ENCODE results near the gene RASGRP1. TPM values are rescaled to one million over a fixed set of nuclear protein-coding genes. Genes with fewer than 3 reads are reported as not detected.

RASGRP1 gene
- total RNA-seq, 1 experiment from 2014 or later, result 0.39 TPM

- Histone ChIP-seq H3K4me1 (replicated peaks; ENCODE audit: insufficient read depth) (no peaks in the 10 kb centered on the region), H3F3A (ENCODE audit: insufficient read depth, low read depth) (no peaks in the 10 kb centered on the region), H2AFZ (no peak overlapping the region), H3K27me3 (ENCODE audit: insufficient read depth, low read depth) (no peaks in the 10 kb centered on the region), H3K9me3 (ENCODE audit: insufficient read depth, low read depth) (no peaks in the 10 kb centered on the region), H3K79me2 (ENCODE audit: low read depth) (no peaks in the 10 kb centered on the region), H3K36me3 (ENCODE audit: low read depth) (no peaks in the 10 kb centered on the region), H3K4me2 (no peak overlapping the region), H3K4me3 (no peak overlapping the region), H3K9me2 (ENCODE audit: insufficient read depth) (no peaks in the 10 kb centered on the region), H4K20me1 (ENCODE audit: insufficient read depth) (no peaks in the 10 kb centered on the region), H3K27ac (no peak overlapping the region)
- CTCF ChIA-PET, result no interaction called here
- no peak for DNase-seq
- POLR2A ChIA-PET (ENCODE audit: unreplicated experiment), result no interaction called here
- no peak for TF ChIP-seq EZH2 (IDR thresholded peaks at IDR 0.05; ENCODE audit: low read depth)
- no peak for TF ChIP-seq CTCF (conservative IDR thresholded peaks at IDR 0.05)
- BruUV-seq (replicated peaks), result no TSS peak
- intact Hi-C loops (cut with micrococcal nuclease; ENCODE audit: unreplicated experiment), result no loop called here
Measured at GRCh38 chr15:38608682-38609081, 44.1 kb upstream of the RASGRP1 start.

GRCh38 chr15:38605744-38606143 is 41.1 kb upstream of the RASGRP1 start:
- no peaks in the 10 kb centered on the region for H3K36me3 ChIP-seq (ENCODE audit: low read depth)
- no peaks in the 10 kb centered on the region for H3K9me3 ChIP-seq (ENCODE audit: insufficient read depth, low read depth)
- H2AFZ ChIP-seq, result no peak overlapping the region
- intact Hi-C loops (cut with micrococcal nuclease; ENCODE audit: unreplicated experiment), result no loop called here
- H3K4me2 ChIP-seq, result no peak overlapping the region
- TF ChIP-seq CTCF (conservative IDR thresholded peaks at IDR 0.05), result no peak
- no peak for TF ChIP-seq EZH2 (IDR thresholded peaks at IDR 0.05; ENCODE audit: low read depth)
- no peak overlapping the region for H3K27ac ChIP-seq
- ChIA-PET POLR2A (ENCODE audit: unreplicated experiment) (no interaction called here), CTCF (no interaction called here)
- no peaks in the 10 kb centered on the region for H3K79me2 ChIP-seq (ENCODE audit: low read depth)
- H3K4me1 ChIP-seq (replicated peaks; ENCODE audit: insufficient read depth), result no peaks in the 10 kb centered on the region
- no peak overlapping the region for H3K4me3 ChIP-seq
- H3F3A ChIP-seq (ENCODE audit: insufficient read depth, low read depth), result no peaks in the 10 kb centered on the region
- H3K27me3 ChIP-seq (ENCODE audit: insufficient read depth, low read depth), result no peaks in the 10 kb centered on the region
- H4K20me1 ChIP-seq (ENCODE audit: insufficient read depth), result no peaks in the 10 kb centered on the region
- H3K9me2 ChIP-seq (ENCODE audit: insufficient read depth), result no peaks in the 10 kb centered on the region
- BruUV-seq (replicated peaks), result no TSS peak
- DNase-seq, result no peak

- no peaks in the 10 kb centered on the region for H3F3A ChIP-seq (ENCODE audit: insufficient read depth, low read depth)
- H2AFZ ChIP-seq, result no peak overlapping the region
- H4K20me1 ChIP-seq (ENCODE audit: insufficient read depth), result no peaks in the 10 kb centered on the region
- no peaks in the 10 kb centered on the region for H3K9me3 ChIP-seq (ENCODE audit: insufficient read depth, low read depth)
- no peaks in the 10 kb centered on the region for H3K79me2 ChIP-seq (ENCODE audit: low read depth)
- ChIA-PET CTCF (no interaction called here), POLR2A (ENCODE audit: unreplicated experiment) (no interaction called here)
- no peaks in the 10 kb centered on the region for H3K9me2 ChIP-seq (ENCODE audit: insufficient read depth)
- H3K36me3 ChIP-seq (ENCODE audit: low read depth), result no peaks in the 10 kb centered on the region
- H3K4me3 ChIP-seq, result no peak overlapping the region
- no peak overlapping the region for H3K4me2 ChIP-seq
- intact Hi-C loops (cut with micrococcal nuclease; ENCODE audit: unreplicated experiment), result no loop called here
- DNase-seq, result no peak
- H3K27me3 ChIP-seq (ENCODE audit: insufficient read depth, low read depth), result no peaks in the 10 kb centered on the region
- TF ChIP-seq EZH2 (IDR thresholded peaks at IDR 0.05; ENCODE audit: low read depth) (no peak), CTCF (conservative IDR thresholded peaks at IDR 0.05) (no peak)
- no peaks in the 10 kb centered on the region for H3K4me1 ChIP-seq (replicated peaks; ENCODE audit: insufficient read depth)
- H3K27ac ChIP-seq, result no peak overlapping the region
- BruUV-seq (replicated peaks), result no TSS peak
Measured at GRCh38 chr15:38603672-38604071, 39.1 kb upstream of the RASGRP1 start.

Measured in PC-9 (cell line).